AML-193 (cell line): ENCODE data around the gene TMEM209.
"Not testable (repeated sequence)": the region's sequence is repeated elsewhere in the genome, so short reads cannot be mapped to it uniquely, and the experiment has no call there.

Experiments
- DNase-seq, 2 experiments: peaks; one replicate each; lab custom pipeline; 2025; lab: John Stamatoyannopoulos, UW

TMEM209 gene

DNA sequence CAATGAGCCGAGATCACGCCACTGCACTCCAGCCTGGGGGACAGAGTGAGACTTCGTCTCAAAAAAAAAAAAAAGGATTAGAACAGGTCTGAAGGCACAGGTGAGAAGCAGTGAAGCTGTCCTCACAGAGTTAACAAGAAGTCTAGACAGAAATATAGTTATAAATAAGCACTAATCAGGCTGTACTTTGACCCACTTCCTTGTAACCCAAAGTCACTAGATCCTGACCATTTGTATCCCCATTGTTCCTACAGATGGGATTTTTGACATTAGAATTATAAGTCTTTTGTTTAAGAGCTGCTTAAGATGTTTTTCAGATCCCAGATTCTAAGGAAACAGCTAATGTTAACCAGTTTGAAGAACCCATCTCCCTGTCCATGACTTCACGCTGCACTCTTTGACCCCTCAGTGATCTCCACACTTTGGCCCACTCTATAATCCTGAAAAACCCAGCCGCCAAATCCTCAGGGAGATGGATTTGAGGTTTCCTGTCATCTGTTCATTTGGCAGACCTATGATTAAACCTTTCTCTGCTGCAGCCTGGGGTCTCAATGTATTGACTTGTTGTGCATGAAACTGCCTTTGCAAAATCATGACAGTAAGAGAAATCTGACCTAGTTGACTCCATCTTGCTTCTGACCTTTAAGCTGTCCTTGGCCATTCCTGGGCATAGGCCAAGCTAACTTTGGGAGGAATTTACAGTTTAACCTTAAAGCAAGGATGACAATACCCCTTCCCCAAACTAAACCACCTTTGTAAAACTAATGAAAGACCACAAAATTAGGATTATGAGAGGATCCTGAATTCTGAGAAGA is 13.8 kb upstream of the TMEM209 start:
- no peak for DNase-seq

GRCh38 chr7:130216750-130217149 is 11.5 kb upstream of the TMEM209 start:
- DNase-seq, result no peak

DNA sequence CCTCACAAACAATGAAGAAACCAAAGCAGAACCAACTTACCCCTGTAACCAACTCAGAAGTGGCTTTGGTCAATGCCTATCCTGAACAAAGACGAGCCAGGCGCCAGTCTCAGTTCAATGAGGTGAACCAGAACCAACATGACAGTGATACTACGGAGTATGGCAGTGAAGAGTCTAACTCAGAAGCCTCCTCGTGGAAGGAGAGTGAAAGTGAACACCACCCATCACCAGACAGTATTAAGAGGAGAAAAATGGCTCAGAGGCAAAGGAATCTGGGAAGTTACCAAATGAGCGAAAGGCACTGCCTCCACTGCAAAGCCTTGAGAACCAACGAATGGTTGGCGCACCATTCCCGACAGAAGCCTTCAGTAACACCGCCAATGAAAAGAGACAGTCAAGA is 10.8 kb upstream of the TMEM209 start:
- DNase-seq, result no peak

GRCh38 chr7:130213828-130214227 is 8.6 kb upstream of the TMEM209 start:
- DNase-seq, result no peak

DNA sequence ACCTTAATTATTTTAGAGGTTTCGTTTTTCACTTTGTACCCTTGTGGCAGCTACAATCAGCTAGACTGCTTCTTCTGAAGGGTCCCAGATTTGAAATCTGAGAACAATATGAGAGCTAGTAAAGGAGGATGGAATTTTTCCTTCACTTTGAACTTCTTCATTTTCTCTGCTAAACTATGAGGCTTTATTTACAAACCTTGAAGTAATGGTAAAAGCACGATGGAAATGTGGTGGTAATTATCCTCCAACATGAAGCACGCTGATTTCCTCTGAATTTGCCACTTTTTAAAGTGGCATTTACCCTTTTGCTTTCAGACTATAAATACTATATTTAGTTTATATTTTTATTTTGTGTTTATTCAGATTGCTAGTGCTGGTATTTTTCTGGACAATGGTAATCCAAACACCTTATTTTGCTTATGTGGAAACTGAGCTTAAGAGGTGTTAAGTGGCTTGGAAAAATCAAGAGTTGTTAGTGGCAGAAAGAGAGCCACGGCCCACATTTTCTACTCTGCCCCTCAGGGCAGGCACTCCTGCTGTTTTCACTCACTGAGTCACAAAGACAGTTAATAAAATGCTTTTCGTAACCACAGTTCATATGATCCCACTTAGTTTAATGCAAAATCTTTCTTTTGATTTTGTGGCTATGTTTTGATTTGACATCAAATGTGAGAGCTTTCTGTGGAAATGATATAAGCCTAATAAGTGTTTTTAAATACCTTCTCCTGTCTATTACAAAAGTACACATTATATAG is 5.2 kb upstream of the TMEM209 start:
- no peak for DNase-seq

GRCh38 chr7:130208516-130208915 is 3.3 kb upstream of the TMEM209 start:
- DNase-seq, result no peak

DNA sequence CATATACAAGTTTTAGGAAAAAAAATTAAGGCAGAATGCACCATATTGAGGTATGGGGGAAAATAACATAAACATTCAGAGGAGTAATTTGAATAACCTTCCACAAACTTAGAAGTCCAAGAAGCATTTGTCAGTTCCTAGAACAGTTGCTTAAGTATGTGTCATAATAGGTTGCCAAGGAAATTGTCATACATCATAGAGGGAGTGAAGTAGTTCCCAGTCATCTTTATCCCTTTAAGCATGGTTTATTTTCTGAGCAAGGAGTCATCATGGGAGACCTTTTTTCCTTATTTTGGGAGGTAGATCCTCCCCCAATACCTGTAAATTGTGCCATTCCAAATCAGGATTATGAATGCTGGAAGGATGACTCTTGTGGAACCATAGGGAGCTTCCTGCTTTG is 2.4 kb upstream of the TMEM209 start, which contains the start of gene SSMEM1:
SSMEM1 (plus strand) TSS at position 219 of the 400 bp plus-strand sequence; CDS start at position 270, 51 bp downstream.
- DNase-seq, result peak; percentile 59 to 65

GRCh38 chr7:130207033-130207432 is 1.8 kb upstream of the TMEM209 start:
- no peak for DNase-seq

DNA sequence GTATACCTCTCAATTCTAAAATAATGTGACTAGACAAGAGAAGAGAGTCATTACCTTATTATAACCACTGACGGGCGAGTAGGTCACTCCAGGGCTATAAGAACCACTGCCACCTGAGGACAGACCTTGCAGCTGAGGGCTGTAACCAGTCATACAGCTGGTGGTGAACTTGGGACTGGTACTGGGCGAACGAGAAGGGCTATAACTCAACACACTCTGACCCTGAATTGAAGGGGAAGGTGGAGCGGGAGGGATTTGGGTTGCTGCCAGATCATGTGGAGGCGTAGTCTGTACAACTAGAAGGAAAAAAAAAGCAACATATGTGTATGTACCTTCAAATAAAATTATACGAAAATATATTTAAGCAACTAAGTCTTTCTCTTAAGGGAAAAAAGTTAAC is 3.4 kb downstream of the TMEM209 start:
- DNase-seq, result no peak

DNA sequence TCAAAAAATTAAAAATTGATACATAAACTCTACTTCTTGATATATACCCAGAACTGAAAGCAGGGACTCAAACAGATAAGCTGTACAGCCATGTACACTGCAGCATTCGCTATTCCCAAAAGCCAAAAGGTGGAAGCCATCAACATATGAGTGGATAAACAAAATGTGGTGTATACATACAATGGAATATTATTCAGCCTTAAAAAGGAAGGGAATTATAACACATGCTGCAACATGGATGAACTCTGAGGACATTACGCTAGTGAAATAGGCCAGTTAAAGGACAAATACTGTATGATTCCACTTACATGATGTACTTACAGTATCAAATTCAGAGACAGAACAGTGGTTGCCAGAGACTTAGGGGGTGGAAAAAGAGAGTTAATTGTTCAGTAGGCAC is 8.1 kb downstream of the TMEM209 start:
- DNase-seq, result no peak

GRCh38 chr7:130196476-130196875 is 8.7 kb downstream of the TMEM209 start:
- no peak for DNase-seq

GRCh38 chr7:130195396-130195795 is 9.8 kb downstream of the TMEM209 start:
- DNase-seq, result no peak

GRCh38 chr7:130191791-130192190 is 13.4 kb downstream of the TMEM209 start:
- no peak for DNase-seq

DNA sequence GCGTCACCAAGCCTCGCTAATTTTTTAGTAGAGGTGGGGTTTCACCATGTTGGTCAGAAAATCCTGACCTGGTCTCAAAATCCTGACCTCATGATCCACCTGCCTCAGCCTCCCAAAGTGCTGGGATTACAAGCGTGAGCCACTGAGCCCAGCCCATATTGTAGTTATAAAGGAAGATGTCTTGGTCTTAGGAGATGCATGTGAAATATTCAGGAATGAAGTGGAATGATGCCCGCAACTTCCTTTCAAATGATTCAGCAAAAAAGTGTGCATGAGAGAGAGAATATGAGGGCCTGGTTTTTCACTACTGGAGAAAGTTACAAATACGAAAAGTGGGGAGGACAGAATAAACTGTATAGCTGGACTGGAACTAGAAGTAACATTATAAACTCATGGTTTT is 15.9 kb downstream of the TMEM209 start:
- DNase-seq, result no peak

DNA sequence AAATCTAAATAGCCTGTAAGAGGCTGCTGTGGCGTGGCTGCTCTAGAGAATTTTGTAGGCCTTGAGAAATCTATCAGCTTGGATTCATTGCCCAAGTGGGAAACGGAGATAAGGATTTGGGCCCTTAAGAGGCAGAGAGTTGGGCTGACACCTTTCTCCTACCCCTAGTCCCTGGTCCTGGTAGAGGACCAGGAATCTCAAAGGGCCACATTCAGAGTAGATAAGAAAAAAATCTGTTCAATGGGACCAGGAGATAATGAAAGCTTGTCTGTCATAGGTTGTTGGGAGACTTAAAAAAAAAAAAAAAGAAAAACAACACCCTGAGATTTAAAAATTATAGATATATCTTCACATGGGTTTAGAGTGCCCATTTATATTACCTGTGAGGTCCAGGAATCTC is 17.8 kb downstream of the TMEM209 start:
- no peak for DNase-seq

DNA sequence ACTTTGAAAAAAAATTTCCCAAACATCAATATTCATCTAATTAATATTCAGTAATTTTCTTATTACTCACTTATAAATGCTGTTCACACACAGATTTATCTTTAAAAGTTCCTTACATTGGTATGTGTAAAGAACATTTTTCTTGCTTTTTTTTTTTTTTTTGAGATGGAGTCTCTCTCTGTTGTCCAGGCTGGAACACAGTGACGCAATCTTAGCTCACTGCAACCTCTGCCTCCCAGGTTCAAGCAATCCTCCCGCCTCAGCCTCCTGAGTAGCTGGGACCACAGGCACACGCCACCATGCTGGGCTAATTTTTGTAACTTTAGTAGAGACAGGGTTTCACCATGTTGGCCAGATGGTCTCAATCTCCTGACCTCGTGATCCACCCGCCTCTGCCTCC is 20.9 kb downstream of the TMEM209 start:
- not testable (repeated sequence) for DNase-seq

DNA sequence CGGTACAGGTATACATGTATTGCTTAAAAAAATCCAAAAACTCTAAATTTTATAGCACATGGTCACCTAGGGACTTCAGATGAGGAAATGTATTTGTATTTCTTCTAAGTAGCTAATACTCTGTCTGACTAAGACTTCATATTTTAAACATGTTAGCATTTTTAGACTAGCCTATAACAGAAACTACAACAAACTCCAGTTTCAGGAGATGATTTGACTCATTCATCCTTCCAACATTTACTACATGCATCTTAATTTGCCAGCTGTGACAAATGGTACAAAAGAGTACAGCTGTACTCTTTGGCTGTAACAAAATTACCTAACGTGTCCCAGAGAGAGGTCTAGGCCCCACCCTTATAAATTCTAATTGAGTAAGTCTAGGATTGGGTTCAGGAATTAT is 22.2 kb downstream of the TMEM209 start:
- DNase-seq, result no peak

DNA sequence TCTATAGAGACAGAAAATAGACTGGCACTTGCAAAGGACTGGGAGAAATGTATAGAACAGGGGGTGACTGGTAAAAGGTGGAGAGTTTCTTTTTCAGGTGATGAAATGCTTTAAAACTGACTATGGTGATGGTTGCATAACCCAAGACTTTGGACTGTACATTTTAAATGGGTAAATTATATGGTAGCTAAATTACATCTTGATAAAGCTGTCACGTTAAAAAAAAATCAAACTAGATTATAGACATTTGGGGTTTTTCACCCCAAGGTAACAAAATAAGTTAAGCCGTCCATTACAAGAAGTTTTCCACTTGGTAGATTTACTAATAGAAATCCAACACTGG is 24.0 kb downstream of the TMEM209 start:
- no peak for DNase-seq

DNA sequence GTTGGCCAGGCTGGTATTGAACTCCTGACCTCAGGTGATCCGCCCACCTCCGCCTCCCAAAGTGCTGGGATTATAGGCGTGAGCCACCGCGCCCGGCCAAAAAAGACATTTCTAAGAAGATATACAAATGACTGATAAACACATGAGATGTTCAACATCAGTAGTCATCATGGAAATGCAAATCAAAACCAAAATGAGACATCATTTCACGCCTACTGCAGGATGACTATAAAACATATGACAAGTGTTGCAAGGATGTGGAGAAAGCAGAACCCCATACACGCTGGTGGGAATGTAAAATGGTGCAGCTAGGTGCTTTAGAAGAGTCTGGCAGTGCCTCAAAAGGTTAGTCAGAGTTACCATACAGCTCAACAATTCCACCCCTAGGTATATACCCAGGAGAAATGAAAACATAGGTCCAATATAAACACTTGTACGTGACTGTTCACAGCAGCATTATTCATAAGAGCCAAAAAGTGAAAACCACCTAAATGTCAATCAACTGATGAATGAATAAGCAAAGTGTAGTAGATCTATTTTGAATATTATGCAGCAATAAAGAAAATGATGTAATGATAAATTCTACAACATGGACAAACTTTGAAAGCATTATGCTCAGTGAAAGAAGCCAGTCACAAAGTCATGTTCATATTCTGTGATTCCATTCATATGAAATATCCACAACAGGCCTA is 24.5 kb downstream of the TMEM209 start:
- no peak for DNase-seq

GRCh38 chr7:130179631-130180030 is 25.6 kb downstream of the TMEM209 start:
- no peak for DNase-seq

- no peak for DNase-seq
Measured at GRCh38 chr7:130178251-130178650, 27.0 kb downstream of the TMEM209 start.

GRCh38 chr7:130174237-130174959 is 30.8 kb downstream of the TMEM209 start:
- no peak for DNase-seq
